Jurkat, Clone E6-1 (cell line): ENCODE measurements around the gene ATE1. TPM values are rescaled to one million over a fixed set of nuclear protein-coding genes. Genes with fewer than 3 reads are reported as not detected.
"Not testable (repeated sequence)": the region's sequence is repeated elsewhere in the genome, so short reads cannot be mapped to it uniquely, and the experiment has no call there.

Experiments used
- DNase-seq: peaks from one replicate; pipeline ENCODE4 v3.0.0-alpha.2; 2011; ENCODE audit warnings: low read depth, low spot score
- H3K4me3 ChIP-seq: 2 replicates; pipeline ENCODE4 v1.5.1; 2011; ENCODE audit warnings: mild to moderate bottlenecking, low read length, control low read depth, moderate library complexity
- polyA plus RNA-seq: library from polyadenylated mRNA; unstranded; fragments of >200 nt; gene quantifications from one replicate; pipeline ENCODE4 v1.2.1, GENCODE V29; 2012; ENCODE audit warnings: missing spikeins; ENCODE audit not compliant: insufficient read length, insufficient read depth

ATE1 gene
- 22.0 TPM for polyA plus RNA-seq

DNA sequence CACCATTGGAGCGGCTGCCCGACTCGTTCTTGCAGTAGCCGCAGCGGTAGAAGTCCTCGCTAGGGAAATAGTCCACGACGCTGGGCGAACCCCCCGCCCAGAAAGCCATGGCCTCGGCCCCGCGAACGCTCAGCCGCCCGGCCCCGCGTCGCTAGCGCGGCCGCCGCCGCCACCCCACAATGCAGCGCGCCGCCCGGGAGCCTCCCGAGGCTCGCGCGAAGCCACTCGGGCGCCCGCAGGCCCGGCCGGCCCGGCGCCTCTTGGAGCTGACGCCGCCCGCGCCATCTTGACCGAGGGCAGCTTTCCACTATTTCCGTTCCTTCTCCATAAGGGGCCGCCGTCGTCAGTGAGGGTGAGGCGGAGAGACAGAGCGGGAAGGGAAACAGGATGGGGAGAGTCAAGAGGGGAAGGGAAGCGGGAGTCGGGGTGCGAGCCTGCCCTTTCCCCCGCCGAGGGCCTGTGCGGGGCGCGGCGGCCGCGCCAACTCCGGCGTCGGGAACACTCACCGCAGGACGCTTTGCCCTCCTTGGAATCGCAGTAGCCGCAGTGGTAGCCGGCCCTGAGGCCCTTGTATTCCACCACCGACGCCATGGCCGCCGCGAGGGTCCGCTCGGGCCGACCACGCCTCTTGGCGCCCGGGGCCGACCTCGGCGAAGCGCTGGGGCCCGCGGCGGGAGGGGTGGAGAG lies at the start of gene ATE1:
Gene ATE1 (minus strand): TSS at position 191 of the 687 bp plus-strand sequence. CDS start 82 bp downstream, at position 109.
- peak; percentile 71 for DNase-seq
- H3K4me3 ChIP-seq: peak within 1 kb of the TSS; percentile 87

DNA sequence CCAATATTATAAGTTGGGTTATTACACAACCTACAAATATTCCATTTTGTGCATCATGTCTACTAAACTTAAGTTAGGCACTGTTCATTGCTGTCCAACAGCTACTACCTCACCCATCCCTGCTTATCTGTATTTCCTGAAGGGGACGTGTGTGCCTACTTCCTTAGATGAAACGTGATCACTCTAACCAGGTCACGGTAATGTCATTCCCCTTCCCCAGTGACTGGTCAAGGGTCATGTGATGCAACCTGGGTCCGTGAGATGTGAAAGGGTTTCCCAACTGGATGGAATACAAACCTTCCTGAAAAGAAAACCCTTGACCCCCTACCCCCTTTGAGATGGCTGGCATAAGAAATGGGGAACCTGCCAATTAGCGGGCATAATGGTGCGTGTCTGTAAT lies 48.8 kb upstream of the ATE1 start:
- DNase-seq: no peak
- H3K4me3 ChIP-seq: no peak overlapping the region

GRCh38 chr10:121975295-121976086 lies 47.7 kb upstream of the ATE1 start:
- peak overlapping the region; percentile 61 for H3K4me3 ChIP-seq
- no peak for DNase-seq

- peak within 1 kb of the TSS; percentile 61 for H3K4me3 ChIP-seq
- DNase-seq: peak; percentile 61
Observed at GRCh38 chr10:121974535-121975294, 46.9 kb upstream of the ATE1 start, which contains the start of gene NSMCE4A. Gene NSMCE4A (minus strand): TSS chr10:121975217. CDS start chr10:121975165, 52 bp downstream.

- DNase-seq: peak; percentile 5
- H3K4me3 ChIP-seq: peak overlapping the region; percentile 61
Observed at GRCh38 chr10:121974019-121974534, 46.2 kb upstream of the ATE1 start.

DNA sequence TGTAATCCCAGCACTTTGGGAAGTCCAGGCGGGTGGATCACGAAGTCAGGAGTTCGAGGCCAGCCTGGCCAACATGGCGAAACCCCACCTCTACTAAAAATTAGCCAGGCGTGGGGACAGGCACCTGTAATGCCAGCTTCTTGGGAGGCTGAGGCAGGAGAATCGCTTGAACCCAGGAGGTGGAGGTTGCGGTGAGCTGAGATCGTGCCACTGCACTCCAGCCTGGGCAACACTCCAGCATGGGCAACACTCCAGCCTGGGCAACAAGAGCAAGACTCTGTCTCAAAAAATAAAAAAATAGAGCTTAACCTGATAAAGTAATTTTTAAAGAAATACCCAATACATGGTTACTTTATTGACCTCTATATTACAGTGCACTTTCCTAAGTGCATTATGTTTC lies 41.3 kb upstream of the ATE1 start:
- not testable (repeated sequence) for H3K4me3 ChIP-seq, DNase-seq

GRCh38 chr10:121965996-121966395 lies 38.2 kb upstream of the ATE1 start:
- no peak for DNase-seq
- no peak overlapping the region for H3K4me3 ChIP-seq

- no peak for DNase-seq
- H3K4me3 ChIP-seq: no peak overlapping the region
Observed at GRCh38 chr10:121961456-121961855, 33.6 kb upstream of the ATE1 start.

DNA sequence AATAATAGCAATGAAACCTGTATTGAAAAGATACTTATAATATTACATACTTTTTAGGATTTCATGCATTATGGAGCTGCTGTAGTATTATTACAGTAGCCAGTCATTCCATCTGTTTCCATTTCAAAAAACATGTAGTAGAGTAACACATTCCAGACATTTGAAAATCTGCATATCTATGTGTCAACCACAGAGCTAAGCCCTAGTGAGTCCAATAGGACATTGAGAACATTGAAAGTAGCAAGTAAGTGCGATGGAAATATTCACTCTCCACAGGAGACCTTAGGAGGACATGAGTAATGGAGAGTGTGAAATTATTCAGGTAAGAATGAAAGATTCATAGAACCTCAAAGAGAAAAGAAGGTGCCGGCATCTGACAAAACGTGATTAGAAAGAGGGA lies 31.8 kb upstream of the ATE1 start:
- no peak for DNase-seq
- no peak overlapping the region for H3K4me3 ChIP-seq

DNA sequence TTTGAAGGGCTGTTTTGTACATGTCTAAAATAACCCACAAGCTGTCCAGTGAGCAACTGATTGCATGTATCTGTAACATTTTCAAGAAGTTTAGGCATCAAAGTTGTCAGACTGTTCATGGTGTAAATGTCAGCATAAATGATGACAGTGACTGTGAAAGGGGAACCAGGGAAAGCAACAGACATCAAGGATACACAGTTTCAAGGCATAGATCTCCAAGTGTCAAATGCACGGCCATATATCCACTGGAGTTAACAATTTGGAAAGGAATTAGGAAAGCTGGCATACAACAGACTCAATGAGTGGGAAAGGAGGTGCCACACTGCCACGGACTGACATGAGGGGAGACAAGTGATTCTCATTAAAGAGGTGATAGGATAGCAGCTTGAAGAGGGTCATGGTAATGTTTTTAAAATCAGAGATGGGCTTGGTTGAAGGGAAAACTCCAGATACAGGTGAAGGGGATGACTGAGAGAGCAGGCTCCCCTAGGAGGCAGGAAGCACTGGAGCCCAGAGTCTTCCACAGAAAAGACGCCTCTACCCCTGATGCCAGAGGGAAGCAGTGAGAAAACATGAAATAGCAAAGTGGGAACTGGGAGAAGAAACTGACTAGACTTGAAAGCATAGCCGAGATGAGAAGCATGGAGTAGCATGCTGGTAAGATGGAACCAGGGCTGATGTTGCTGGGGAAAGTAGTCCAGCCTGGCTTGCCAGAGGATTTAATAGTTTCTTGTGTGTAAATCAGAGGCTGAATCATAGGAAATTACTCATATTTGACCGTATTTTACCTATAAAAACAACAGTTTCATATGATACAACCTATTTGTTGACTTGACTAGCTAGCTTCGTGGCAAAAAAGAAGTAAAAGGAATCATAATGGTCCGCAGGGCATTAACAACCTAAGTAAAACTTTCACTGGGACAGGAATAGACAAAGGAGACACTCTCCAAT lies 28.6 kb upstream of the ATE1 start:
- DNase-seq: no peak
- H3K4me3 ChIP-seq: no peak overlapping the region

GRCh38 chr10:121952226-121952625 lies 24.4 kb upstream of the ATE1 start:
- DNase-seq: no peak
- no peak overlapping the region for H3K4me3 ChIP-seq

- no peak for DNase-seq
- no peak overlapping the region for H3K4me3 ChIP-seq
Observed at GRCh38 chr10:121949451-121949850, 21.6 kb upstream of the ATE1 start.

- no peak for DNase-seq
Observed at GRCh38 chr10:121949049-121949448, 21.2 kb upstream of the ATE1 start.

GRCh38 chr10:121947343-121948330 lies 19.8 kb upstream of the ATE1 start:
- no peak overlapping the region for H3K4me3 ChIP-seq
- DNase-seq: no peak

More at GRCh38 chr10:121949049-121949448, 21.2 kb upstream of the ATE1 start:
- no peak overlapping the region for H3K4me3 ChIP-seq

- DNase-seq: no peak
- no peak overlapping the region for H3K4me3 ChIP-seq
Observed at GRCh38 chr10:121942749-121943416, 15.1 kb upstream of the ATE1 start.

GRCh38 chr10:121941532-121941931 lies 13.7 kb upstream of the ATE1 start:
- H3K4me3 ChIP-seq: no peak overlapping the region
- DNase-seq: no peak

DNA sequence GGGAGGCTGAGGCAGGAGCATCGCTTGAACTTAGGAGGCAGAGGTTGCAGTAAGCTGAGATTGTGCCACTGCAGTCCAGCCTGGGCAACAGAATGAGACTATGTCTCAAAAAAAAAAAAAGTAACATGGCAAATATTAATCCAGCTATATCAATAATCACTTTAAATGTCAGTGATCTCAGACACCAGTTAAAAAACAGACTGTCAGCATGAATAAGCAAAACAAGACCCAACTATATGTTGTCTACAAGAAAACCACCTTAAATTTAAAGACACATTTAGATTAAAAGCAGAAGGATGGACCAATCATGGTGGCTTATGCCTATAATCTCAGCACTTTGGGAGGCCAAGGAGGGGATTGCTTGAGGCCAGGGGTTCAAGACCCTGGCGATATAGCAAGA lies 8.5 kb upstream of the ATE1 start:
- DNase-seq: no peak
- H3K4me3 ChIP-seq: no peak overlapping the region
